Dedifferentiated amniotic fluid mesenchymal stem cell (primary cell): Measurements from ENCODE around the gene AHNAK.
A peak's percentile ranks its signal among the peaks of the same experiment; 100 is the strongest.

Experiments used
- DNase-seq: peaks from one replicate; pipeline ENCODE4 v3.0.0-alpha.2; 2016; ENCODE audit errors: extremely low spot score

AHNAK gene

GRCh38 chr11:62498492-62499286 is 47.9 kb downstream of the AHNAK start:
- no peak for DNase-seq

DNA sequence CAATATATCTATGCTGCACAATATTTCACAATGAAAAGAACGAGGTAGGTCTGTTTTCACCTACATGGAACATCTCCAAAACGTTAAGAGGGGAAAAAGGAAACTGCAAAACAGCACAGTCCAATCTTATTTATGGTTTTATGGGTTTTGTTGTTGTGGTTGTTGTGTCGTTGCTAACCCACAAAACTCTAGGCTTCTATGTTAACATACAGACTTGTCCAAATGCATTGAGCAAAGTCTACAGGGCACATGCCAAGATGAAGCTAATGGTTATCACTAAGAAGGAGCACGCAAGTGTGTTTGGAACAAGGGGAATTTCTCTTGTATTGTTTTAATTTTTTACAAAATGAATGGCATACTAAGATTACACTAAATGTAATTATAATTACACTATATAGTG is 48.6 kb downstream of the AHNAK start:
- no peak for DNase-seq

- peak; percentile 45 for DNase-seq
Observed at GRCh38 chr11:62497132-62497801, 49.3 kb downstream of the AHNAK start.

DNA sequence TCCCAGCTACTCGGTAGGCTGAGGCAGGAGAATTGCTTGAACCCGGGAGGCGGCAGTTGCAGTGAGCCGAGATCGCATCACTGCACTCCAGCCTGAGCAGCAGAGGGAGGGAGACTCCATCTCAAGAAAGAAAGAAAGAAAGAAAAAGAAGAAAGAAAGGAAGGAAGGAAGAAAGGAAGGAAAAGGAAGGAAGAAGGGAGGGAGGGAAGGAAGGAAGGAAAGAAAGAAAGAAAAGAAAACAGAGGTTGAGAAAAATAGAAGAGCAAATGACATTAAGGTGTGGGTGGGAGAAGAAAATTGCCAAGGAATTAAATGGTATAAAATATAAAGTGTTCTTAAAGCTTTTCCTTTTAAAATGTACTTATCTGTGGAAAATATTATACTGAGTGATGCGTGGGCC is 49.9 kb downstream of the AHNAK start:
- DNase-seq: no peak

DNA sequence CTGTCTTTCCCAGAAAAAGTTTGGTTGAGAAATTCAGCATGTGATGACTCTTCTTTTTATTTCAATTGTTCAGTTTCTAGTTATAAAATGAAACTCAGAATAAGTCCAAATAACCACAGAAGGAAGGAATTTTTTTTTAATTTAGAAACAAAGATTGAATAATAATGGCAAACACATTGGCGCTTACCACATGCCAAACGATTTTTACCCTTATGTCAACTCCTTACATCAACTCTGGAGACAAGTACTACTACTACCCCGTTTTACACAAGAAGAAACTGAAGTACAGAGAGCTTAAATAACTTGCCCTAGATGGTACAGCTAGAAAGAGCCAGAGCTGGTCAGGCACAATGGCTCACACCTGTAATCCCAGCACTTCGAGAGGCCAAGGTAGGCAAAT is 52.4 kb downstream of the AHNAK start:
- DNase-seq: no peak

GRCh38 chr11:62493801-62494200 is 52.8 kb downstream of the AHNAK start:
- no peak for DNase-seq

- no peak for DNase-seq
Observed at GRCh38 chr11:62492586-62492985, 54.0 kb downstream of the AHNAK start.

DNA sequence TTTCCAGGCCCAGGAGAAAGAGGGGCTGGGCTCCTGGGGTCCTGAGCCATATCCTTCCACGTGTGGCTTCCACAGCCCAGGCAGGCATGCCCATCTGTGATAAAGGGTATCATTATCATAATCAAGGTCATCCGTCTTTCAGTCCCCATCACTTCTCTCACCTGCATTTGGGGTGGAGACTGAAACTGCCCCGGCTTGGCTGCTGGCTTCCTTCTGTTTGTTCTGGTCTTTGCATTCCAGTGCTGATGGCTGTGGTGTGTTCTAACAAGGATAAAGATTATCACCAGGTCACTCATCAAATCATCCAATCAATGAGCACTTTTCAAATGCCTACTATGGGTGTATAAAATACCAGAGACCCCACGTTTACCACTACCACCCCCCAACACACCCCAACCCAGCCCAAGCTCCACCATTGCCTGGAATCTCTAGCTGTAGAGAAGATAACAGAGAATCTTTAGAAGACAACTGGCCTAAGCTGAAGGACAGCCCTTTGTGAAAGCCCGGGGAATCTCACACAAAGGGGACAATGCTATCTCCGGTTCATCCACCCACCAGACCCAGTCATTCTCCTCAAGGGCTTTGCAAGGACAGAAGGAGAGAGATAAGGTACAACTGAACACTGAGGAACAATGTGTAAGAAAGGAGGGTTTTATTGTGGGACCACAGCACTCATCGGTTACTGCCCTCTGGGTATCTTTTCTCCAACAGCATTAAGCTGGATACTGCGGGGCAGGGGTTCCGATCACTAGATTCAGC is 54.9 kb downstream of the AHNAK start:
- DNase-seq: no peak

DNA sequence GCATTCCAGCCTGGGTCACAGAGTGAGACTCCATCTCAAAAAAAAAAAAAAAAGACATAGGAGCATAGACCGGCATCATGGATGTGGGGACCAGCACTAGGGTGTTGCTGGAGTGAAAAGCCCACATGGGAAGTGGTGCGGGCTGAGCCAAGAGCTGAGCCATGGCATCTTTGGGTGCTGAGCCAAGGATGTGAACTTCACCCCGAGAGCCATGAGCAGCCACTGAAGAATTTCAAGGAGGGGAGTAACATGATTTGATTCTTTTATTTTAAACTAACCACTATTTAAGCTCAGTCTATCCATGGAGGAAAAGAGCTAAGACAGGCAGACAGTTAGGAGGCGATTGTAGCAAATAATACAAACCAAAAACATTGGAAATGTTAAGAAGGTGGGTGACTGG is 57.4 kb downstream of the AHNAK start:
- no peak for DNase-seq

DNA sequence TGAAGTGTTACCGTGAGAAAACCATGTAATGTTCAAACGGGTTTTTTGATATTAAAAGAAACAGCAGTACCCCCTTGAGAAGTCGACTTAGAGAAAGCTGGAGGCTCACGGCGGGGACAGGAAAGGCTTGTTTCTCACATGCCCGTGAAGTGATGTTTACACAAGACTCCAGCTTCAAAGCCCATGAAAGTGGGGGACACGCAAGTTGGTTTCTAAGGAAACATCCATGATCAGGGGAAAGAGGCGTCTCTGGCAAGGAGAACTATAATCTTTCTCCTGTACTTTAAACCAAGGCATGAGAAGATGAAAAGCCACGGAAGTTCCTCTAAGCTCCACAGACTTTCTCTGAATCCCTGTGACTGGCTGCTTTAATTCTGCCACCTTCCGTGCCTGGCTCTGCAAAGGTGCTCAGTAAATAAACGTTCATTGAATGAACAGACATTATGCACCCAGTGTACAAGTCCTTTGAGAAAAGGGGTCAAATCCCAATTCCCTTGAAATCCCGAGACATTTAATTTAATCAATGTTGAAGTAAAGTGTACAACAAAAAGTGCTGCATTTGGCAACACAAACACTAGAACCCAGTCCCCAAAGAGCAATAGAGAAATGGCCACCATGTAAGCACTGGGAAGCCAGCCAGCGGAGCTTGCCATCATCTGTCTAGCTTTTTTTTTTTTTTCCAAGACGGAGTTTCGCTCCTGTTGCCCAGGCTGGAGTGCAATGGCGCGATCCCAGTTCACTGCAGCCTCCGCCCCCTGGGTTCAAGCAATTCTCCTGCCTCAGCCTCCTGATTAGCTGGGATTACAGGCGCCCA is 58.7 kb downstream of the AHNAK start:
- DNase-seq: no peak

DNA sequence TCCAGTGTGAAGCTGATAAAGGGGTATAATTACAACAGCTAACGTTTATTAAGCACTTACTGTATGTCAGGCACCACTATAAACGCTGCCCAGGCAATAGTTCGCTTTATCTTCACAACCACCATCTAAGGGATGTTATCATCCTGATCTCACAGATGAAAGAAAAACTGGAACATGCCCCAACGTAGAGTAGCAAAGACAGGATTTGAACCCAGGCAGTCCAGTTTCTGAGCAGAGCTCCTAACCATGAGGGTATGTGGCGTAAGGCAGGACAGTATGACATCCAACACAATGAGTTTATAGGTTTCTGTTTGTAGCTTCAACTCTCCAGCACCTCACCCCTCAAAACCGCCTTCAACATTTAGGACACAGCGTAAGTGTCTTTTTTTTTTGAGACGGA is 59.5 kb downstream of the AHNAK start:
- no peak for DNase-seq

DNA sequence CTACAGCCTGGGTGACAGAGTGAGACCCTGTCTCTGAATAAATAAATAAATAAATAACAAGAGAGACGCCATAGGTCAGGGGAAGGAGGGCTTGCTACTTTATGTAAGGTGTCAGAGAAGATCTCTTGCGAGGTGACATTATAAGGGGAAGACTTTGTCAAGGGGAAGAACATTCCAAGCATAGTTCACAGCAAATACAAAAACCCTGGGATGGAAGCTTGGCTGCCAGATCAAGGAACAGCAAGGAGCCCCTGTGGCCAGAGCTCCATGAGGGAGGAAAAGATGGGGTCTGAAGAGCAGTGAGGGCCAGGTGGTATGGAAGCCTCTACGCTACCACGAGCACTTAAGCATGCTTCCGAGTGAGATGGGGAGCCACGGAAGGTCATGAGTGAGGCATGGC is 62.3 kb downstream of the AHNAK start:
- DNase-seq: no peak

DNA sequence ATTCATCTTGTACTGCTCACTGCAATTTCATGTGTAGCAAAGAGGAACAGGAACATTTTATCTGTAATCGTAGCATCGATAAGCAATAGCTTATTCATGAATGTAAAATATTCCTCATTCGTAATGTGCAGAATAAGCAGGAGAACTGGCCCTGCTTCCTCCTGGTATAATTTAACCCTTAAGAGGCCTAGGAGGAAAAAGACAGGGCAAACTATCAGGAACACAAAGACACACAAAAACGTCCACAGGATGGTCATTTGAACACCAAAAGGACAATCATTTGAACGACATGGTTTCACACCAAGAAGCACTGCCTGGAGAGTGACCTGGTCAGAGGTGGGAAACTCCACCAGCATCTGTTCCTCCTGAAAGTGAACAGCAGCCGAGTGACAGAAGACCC is 63.9 kb downstream of the AHNAK start:
- no peak for DNase-seq

DNA sequence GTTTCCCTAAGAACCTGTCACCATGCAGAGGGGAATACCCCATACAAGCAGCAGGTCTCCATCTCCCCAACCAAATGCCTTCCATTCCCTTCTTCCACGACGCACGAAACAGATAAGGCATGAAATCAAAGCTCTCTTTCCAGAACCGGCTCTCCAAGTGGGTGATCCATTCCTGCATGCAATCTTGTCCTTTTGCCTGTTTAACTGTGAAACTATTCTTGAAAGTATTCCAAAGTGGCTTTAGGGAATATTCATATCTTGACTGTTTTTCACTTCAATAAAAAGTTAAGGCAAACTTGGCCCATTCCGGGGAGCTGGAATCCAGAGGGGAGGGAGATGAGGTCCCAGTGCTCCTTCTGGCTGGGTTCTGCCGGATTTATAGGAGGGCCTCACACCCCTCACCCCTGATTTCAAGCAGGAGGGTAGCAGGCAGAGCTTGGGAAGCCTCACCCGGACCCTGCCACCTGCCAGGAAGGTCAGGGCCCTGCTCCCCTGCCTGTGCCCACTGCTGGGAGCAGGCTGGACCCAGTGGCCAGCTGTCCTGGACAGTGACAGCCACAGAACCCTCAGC is 66.9 kb downstream of the AHNAK start:
- peak; percentile 21 for DNase-seq

- DNase-seq: no peak
Observed at GRCh38 chr11:62477927-62478326, 68.7 kb downstream of the AHNAK start.

DNA sequence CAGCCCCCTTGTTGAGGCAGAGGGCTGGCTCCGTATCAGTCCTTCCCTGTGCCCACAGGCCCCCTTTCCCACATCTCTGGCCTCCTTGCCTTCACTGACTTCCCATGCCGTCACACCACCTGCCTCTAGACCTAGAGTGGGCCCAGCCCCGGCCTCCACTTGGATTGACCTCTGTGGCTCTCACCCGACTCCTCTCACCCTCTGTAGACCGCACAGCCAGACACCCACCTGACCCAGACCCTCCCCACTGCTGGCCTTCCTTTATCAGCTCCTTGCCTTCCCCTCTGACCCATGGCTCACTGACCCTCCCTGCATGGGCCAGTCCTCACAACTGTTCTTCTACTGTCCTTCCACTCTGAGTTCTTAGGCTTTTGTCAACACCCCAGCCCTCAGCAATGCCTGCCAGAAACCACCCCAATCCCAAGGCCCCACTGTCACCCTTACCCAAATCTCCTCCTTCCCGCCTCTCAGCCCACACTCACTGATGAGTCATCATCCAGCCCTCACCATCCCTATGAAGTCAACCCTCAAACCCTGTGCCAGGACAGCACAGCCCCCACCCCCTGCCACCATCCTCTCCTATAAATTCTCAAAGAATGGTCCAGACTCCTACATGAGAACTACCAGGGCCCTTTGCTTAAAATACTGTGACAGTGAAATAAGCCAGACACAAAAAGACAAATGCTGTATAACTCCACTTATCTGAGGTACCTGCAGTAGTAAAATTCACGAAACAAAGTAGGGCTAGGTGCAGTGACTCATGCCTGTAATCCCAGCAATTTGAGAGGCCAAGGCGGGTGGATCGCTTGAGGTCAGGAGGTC is 74.3 kb downstream of the AHNAK start:
- peak; percentile 26 for DNase-seq

DNA sequence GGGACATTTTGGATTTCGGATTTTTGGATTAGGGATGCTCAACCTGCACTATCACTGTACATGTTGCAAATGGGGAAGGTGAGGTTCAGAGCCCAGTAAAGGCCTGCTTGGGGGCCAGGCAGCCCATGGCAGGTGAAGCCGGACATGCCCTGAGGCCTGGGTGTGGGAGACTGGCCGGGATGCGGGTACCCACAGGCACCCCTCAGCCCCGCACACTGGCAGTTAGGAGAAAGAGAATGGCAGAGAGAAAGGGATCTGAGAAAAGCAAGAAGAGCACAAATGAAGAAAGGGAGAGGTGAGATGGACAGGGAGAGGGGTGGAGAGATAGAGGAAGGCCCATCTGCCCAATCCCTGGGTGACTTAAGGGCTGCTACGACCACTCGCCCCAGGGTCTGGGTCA is 75.0 kb downstream of the AHNAK start:
- no peak for DNase-seq

- DNase-seq: no peak
Observed at GRCh38 chr11:62468577-62468976, 78.0 kb downstream of the AHNAK start.

DNA sequence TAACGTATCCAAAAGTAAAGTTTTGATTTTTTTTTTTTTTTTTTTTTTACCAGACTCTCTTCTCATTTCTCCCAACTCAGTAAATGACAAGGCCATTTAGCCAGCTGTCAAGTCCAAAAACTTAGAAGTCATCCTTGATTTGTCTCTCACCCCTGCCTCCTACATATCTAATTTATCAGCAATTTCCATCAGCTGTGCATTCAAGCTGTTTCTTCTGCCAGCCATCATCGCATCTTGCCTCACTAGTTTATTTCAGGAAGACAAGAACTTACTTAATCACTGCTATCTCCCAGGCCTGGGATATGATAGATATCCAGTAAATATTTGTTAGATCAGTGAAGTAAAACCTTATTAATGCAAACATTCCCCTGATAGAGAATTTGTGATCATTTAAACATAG is 80.2 kb downstream of the AHNAK start:
- DNase-seq: no peak

GRCh38 chr11:62464655-62465054 is 82.0 kb downstream of the AHNAK start:
- DNase-seq: no peak

GRCh38 chr11:62463121-62463542 is 83.5 kb downstream of the AHNAK start:
- DNase-seq: no peak
